Stimulated activated CD8-positive, alpha-beta memory T cell treated with anti-CD3 and anti-CD28 coated beads, Interleukin-12 subunit alpha, Interleukin-12 subunit beta, amount 100 ng/mL, for 4 hours (primary cell): ENCODE results near the gene ARHGEF12.

Source experiments
- DNase-seq: peaks from one replicate; pipeline ENCODE4 v3.0.0-alpha.2; 2020; ENCODE audit warnings: low read depth

ARHGEF12 gene

DNA sequence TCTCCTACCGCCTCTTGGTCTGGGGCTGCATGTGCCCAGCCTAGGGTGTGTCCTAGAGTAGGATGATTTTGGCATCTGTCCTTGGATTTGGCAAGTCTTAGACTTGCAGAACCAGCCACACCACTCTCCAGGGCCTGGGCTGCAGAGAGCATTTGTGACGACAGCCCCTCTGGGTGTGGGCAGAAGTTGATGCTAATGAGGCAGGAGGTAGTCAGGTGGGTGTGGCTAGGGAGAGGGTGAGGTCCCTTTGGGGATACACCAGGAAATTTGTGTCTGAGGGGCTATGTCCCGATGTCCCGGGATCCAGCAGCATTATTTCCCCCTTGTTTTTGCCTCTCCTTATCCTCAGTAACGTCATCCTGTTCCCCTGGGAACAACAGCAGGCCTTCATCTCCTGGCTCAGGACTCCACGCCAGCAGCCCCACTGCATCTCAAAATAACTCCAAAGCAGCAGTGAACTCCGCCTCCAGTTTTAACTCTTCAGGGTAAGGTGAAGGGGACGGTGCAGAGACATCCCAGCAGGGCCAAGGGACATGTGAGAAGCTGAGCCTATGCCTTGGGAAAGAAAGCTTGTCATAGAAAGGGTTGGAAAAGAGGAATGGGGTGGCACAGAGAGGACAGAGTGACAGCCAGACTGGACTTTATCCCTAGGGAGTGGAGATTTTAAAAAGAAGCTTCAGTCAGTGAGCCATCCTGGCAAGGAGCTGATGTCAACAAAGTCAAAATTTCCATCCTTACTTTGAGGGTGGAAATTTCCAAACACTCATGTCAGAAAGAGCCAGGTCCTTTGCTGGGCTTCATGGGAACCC, 19.1 kb upstream of the ARHGEF12 start:
- DNase-seq, result no peak

- no peak for DNase-seq
These were observed 18.3 kb upstream of the ARHGEF12 start for GRCh38 chr11:120317689-120318480.

- no peak for DNase-seq
These were observed 17.3 kb upstream of the ARHGEF12 start for GRCh38 chr11:120318906-120319305.

DNA sequence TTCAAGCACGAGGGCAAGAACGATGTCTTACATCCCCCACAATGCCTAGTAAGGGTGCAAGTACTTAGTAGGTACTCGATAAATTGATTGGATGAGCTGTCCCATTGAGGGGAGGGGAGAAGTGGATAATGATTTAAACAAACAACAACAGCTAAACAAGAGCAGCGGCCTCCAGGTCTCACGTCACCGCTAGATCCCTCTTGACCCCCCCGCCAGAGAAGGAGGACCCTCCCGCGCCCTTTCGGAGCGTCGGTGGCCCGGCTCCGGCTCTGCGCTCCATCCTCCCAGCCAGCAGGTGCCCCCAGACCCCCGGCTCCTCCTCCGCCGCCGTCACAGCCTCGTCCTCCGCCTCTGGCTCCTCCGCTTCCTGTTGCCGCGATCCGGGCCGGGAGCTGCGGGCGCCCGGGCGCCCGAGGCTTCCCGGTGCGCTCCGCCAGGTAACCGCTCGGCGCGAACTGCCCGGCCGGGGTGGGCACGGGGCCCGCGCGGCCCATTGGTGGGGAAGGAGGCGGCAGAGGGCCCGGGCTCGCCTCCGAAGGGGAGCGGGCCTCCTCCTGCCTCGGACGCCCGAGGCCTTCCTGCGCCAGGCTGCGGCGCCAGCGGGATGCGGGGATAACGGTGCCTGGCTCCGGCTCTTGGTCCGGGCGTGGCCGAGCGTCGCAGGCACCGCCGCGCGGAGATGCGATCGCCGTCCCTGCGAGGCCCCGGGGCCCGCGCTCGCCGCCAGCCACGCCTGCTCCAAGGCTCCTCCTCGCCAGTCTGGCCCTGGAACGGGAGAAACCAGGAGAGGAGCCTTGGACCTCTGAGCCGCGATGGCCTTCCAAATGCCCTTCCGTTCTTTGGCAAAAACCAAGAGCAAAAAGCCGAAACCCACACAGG, 11.0 kb upstream of the ARHGEF12 start, which contains the start of gene TLCD5:
Gene TLCD5 (plus strand): TSS at position 368 of the 879 bp plus-strand sequence. CDS start 2,143 bp downstream, outside the sequence.
- no peak for DNase-seq

- no peak for DNase-seq
These were observed 10.0 kb upstream of the ARHGEF12 start for GRCh38 chr11:120326228-120326627.

DNA sequence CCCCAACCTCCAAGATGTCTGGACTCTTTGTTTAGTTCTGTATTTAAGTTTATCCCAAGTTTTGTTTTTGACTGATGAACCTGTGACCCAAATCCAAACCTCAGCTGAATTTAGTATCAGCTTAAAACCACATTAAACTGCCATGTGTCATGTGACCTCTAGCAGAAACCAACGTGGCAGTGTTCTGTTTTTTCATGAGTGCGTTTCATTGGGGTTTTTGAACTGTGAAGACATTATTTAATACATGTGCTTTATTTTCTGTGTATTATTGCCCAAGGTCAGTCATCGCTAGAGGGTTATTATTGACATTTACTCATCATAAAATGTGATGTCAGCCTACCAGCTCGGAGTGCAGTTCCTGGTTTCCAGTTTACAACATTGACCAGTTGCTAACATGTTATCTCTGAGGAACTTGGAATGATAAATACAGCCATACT, 9.3 kb upstream of the ARHGEF12 start:
- DNase-seq, result no peak

DNA sequence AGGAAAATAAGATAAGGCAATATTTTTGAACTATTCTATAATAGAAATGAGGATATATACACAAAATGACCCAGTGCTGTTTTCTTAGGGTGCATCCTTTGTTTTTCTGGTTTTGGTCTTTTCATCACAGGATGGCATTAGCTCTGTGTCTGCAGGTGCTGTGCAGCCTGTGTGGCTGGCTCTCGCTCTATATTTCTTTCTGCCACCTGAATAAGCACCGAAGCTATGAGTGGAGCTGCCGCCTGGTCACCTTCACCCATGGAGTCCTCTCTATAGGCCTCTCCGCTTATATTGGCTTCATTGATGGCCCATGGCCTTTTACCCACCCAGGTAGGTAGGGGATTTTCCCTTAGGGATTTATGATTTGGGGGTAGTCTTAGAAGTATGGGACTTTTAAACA, 8.9 kb upstream of the ARHGEF12 start:
- no peak for DNase-seq

DNA sequence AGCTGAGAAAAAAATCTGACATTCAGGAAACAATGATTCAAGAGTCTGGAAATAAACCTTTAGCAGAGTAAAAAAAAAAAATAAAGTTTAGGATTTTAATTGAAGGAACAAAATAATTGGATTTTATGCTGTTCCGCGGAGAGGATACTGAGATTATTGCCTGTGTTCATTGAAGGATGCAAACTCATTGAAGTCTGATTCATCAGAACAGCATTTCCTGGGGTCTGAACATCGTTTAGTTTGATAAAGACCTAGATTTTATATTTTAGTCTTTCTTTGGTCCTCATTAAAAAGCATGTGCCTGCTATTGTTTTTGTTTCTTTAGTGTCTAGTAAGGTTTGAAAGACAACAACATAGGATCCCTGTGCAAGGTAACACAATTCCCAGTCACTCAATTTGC, 6.7 kb upstream of the ARHGEF12 start:
- no peak for DNase-seq

DNA sequence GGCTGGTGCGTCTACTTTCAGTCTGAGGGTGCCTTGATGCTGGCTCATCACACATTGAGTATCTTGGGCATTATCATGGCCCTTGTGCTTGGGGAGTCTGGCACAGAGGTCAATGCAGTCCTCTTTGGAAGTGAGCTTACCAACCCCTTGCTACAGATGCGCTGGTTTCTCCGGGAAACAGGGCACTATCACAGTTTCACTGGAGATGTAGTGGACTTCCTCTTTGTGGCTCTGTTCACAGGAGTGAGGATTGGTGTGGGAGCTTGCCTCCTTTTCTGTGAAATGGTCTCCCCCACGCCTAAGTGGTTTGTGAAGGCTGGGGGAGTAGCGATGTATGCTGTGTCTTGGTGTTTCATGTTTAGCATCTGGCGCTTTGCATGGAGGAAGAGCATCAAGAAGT, 6.2 kb upstream of the ARHGEF12 start:
- DNase-seq, result no peak

DNA sequence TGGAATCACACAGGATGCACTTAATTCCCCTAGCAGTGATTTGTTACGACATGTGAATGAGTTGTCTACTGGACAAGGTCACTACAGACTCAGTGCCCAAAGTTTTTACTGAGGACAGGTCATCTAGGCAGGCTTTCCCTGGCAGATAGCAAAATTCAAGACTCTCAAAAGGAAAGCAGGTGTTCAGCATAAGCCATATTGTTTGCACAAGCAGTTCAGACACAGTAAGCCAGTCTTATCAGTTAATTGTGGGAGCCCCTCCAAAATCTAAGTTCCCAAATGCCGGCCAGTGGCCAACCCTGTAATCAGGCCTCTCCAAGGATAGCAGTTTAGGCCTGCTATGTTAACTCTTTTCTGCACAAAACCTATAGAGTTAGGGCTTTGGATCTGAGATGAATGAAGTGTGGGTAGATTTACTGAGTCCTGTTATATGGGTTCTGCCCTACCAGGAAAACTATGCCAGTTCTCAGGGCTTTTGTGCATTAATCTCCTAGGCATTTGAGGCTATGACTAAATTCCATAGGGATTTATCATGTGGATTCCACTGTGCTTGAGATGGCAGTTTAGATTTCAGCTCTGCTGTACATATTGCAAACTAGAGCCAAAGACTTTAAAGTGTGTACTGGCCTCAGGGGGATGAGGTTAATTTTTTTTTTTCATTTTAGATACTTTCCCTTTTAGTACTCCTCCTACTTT, 4.8 kb upstream of the ARHGEF12 start:
- no peak for DNase-seq

DNA sequence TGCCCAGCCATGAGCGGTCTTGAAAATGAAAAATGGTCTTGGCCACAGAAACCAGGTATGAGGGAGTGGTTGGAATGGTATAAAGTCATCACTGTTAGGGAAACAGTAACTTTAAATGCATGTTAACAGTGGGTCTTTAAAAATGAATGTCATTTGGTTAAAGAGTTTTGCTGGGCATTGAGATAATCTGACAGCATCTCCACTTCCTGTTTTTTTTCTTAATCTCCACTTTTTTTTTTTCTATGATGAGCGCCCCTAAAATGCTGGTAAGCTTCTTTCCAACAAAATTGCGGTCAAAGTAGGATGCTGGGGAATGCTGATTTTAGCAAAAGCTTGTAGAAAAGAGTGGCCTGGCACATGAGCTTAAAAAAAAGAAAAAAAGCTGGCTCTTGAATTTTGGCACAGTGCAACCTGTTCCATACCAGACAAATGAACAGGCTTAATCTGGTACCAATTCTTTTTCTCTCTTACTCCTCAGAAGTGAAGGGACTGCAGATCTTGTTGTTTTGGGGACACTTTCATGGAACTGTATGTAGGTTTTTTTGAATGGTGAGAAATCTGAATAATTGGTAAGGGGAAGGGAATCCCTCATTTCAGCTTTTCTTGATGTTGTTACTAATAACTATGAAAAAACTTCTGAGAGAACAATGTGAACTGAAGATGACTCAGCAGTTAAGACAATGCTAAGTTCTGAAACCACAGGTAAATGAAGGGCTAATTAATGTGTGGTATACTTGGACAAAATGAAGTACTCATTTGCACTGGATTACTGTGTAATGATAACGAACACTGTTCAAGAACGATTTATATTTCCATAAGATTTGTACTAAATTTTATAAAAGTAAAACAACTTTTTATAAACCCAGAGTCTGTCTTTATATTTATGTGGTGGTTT, 3.1 kb upstream of the ARHGEF12 start:
- no peak for DNase-seq

DNA sequence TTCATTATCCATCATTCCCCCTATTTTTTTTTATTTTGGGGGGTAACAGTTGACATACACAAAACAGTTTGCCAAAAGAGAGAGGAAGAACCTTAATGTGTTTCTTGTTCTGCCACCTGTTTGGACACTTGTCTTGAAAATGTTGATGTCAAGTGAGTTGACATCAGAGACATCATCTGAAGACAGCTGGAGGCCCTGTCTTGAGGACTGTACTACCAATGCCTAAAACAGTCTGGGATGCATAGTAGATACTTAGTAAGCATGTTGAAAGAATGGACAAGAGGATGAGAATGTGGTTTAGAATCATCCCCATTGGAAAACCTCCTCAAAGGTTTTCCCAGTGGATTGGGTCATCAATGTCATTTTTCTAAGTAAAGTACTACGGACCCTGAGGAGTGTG, 2.4 kb upstream of the ARHGEF12 start:
- DNase-seq, result no peak

- no peak for DNase-seq
These were observed 1.9 kb upstream of the ARHGEF12 start for GRCh38 chr11:120334332-120334731.

GRCh38 chr11:120334894-120335462, 1.2 kb upstream of the ARHGEF12 start:
- DNase-seq, result no peak

GRCh38 chr11:120335556-120335907, 681 bp upstream of the ARHGEF12 start:
- DNase-seq, result no peak

DNA sequence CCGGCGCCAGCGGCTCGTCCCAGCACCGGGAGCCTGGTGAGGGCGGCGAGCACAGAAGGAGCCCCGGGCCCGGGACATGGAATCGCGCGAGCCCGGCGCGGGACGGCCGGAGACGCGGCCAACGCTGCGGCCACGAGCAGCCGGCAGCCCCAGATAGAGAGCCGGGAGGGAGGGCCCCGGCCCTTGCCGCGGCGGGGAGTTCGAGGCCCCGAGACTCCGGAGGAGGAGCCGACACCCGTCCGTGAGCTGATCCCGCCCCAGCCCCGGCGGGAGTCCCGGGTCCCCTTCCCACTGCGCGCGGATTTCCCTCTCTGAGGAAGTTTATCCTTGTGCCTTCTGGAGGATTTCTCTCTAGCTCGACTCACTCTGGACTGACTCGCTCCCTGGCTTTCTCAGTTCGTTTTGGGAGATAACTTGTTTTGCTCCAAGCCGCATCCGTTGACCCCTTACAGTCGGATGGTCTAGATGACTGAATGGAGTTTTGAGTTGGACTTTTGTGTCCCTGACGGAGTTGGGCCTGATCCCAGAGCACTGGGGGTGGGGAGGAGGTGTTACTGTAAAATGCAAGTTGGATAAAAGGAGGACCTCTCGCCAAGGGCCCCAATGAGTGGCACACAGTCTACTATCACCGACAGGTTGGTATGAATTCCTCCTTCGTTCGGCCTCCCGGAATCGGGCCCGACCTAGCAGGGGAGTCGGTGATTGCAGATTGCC, 585 bp downstream of the ARHGEF12 start:
- no peak for DNase-seq

DNA sequence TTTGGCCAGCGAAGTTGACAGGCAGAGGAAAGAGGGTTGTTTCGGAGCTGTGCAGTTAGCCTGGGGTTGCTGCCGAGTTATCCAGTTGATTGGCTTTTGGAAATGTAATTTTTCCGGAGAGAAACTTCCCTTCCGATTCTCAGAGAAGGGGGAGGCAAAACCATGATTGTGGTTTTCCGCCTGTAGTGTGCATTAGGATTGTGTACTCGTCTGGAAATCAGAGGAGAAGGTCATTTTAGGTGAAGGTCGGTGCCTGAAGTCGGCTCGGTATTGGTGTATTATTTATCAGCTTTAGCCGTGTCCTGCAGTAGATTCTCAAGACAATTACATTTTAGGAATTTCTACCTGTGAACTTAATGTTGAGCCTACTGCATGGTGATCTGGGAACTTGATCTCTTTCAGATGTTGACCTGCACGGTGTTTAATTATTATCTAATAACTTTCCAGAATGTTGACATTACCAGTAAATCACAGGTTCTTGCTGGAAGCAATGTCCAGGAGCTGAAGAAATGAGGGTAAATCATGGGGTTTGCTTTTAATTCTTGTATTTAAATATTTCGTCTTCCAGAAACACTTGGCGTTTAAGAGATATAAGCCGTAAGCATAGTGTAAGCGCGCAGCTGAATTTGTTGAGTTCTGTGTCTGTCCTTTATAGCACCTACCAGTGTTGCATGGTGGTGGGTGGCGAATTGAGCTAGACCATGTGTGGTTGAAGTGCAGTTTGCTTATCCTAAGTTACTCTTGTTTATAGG, 1.3 kb downstream of the ARHGEF12 start:
- DNase-seq, result no peak

GRCh38 chr11:120338107-120338933, 2.1 kb downstream of the ARHGEF12 start:
- DNase-seq, result no peak
